Left ventricle myocardium inferior (tissue), 1 donor: ENCODE data around the gene CORO2B. TPM values are rescaled to one million over a fixed set of nuclear protein-coding genes. Genes with fewer than 3 reads are reported as not detected.
A peak's percentile ranks its signal among the peaks of the same experiment; 100 is the strongest.
"Not testable (repeated sequence)": the region's sequence is repeated elsewhere in the genome, so short reads cannot be mapped to it uniquely, and the experiment has no call there.

Experiments
- DNase-seq: peaks from one replicate; pipeline ENCODE4 v3.0.0-alpha.2; 2020
- H3K27ac ChIP-seq: fragments of 200-600 bp; replicated peaks from 2 replicates; pipeline ENCODE4 v1.8.0; 2021
- H3K27me3 ChIP-seq: fragments of 200-600 bp; 2 replicates; pipeline ENCODE4 v1.8.0; 2021; ENCODE audit warnings: low read depth
- H3K36me3 ChIP-seq: fragments of 200-600 bp; 2 replicates; pipeline ENCODE4 v1.8.0; 2021
- H3K4me1 ChIP-seq: fragments of 200-600 bp; 2 replicates; pipeline ENCODE4 v1.8.0; 2021
- H3K4me3 ChIP-seq: fragments of 200-600 bp; 2 replicates; pipeline ENCODE4 v1.8.0; 2021; ENCODE audit warnings: mild to moderate bottlenecking, moderate library complexity
- H3K9me3 ChIP-seq: fragments of 200-600 bp; replicated peaks from 2 replicates; pipeline ENCODE4 v1.8.0; 2021
- CTCF ChIP-seq: fragments of 200-600 bp; IDR thresholded peaks from 2 replicates; pipeline ENCODE4 v1.8.0; 2021; ENCODE audit warnings: antibody characterized with exemption, mild to moderate bottlenecking, borderline replicate concordance
- intact Hi-C: fragments of 100-400 bp; cut with micrococcal nuclease; formaldehyde crosslinking; loops from one replicate; pipeline ENCODE4 v1.11.0; 2022
- total RNA-seq: library from RNA; stranded (reverse); fragmentation: NEBNext Ultra II Directional; extraction: Animal tissue kit (Norgen Biotek cat#: 25700); gene quantifications from one replicate; pipeline ENCODE4 v1.2.1, GENCODE V29; 2021
- donor health status: DM: no; HTN: yes; CAD: no; lungs with severe emphysema.

The CORO2B gene
- total RNA-seq, 1 donor from 2014 or later: 5.0 TPM

- TF ChIP-seq CTCF: no peak
Measured at GRCh38 chr15:68646156-68646555, 67.4 kb downstream of the CORO2B start.

GRCh38 chr15:68646696-68647095 is 67.9 kb downstream of the CORO2B start:
- Histone ChIP-seq H3K4me1 (peaks cover 17% of the 10 kb centered on the region), H3K27me3 (no peaks in the 10 kb centered on the region), H3K9me3 (no peaks in the 10 kb centered on the region), H3K27ac (no peak overlapping the region), H3K4me3 (no peak overlapping the region), H3K36me3 (peaks cover 1% of the 10 kb centered on the region)
- intact Hi-C loops: no loop called here
- no peak for DNase-seq
- no peak for TF ChIP-seq CTCF

More at GRCh38 chr15:68646156-68646555, 67.4 kb downstream of the CORO2B start:
- intact Hi-C loops: no loop called here
- Histone ChIP-seq H3K36me3 (no peaks in the 10 kb centered on the region), H3K27me3 (no peaks in the 10 kb centered on the region), H3K27ac (no peak overlapping the region), H3K4me3 (no peak overlapping the region), H3K9me3 (no peaks in the 10 kb centered on the region), H3K4me1 (peaks cover 19% of the 10 kb centered on the region)
- DNase-seq: no peak

- H3K4me3 ChIP-seq, DNase-seq, H3K27ac ChIP-seq, H3K27me3 ChIP-seq, H3K36me3 ChIP-seq, H3K9me3 ChIP-seq, intact Hi-C loops: not testable (repeated sequence)
- peaks cover 24% of the 10 kb centered on the region for H3K4me1 ChIP-seq
Measured at GRCh38 chr15:68647361-68647760, 68.6 kb downstream of the CORO2B start.

GRCh38 chr15:68650901-68651709 is 72.3 kb downstream of the CORO2B start:
- intact Hi-C loops: no loop called here
- no peak overlapping the region for H3K27ac ChIP-seq
- DNase-seq: no peak

GRCh38 chr15:68651916-68652525 is 73.2 kb downstream of the CORO2B start:
- intact Hi-C loops: no loop called here
- H3K9me3 ChIP-seq: no peaks in the 10 kb centered on the region
- H3K27me3 ChIP-seq: no peaks in the 10 kb centered on the region
- H3K4me1 ChIP-seq: peaks cover 23% of the 10 kb centered on the region
- no peak overlapping the region for H3K4me3 ChIP-seq
- TF ChIP-seq CTCF: no peak
- peak; percentile 57 for DNase-seq
- H3K27ac ChIP-seq: peak overlapping the region; percentile 63
- H3K36me3 ChIP-seq: peaks cover 6% of the 10 kb centered on the region

More at GRCh38 chr15:68650901-68651709, 72.3 kb downstream of the CORO2B start:
- Histone ChIP-seq H3K27me3 (no peaks in the 10 kb centered on the region), H3K4me3 (no peak overlapping the region), H3K4me1 (peaks cover 30% of the 10 kb centered on the region), H3K36me3 (peaks cover 6% of the 10 kb centered on the region), H3K9me3 (no peaks in the 10 kb centered on the region)
- peak; percentile 76 for TF ChIP-seq CTCF
